ENCODE measurements around the gene COPS8. TPM values are rescaled to one million over a fixed set of nuclear protein-coding genes. Genes with fewer than 3 reads are reported as not detected.

The COPS8 gene
- total RNA-seq = 181 and 203 TPM in 2 replicates

DNA sequence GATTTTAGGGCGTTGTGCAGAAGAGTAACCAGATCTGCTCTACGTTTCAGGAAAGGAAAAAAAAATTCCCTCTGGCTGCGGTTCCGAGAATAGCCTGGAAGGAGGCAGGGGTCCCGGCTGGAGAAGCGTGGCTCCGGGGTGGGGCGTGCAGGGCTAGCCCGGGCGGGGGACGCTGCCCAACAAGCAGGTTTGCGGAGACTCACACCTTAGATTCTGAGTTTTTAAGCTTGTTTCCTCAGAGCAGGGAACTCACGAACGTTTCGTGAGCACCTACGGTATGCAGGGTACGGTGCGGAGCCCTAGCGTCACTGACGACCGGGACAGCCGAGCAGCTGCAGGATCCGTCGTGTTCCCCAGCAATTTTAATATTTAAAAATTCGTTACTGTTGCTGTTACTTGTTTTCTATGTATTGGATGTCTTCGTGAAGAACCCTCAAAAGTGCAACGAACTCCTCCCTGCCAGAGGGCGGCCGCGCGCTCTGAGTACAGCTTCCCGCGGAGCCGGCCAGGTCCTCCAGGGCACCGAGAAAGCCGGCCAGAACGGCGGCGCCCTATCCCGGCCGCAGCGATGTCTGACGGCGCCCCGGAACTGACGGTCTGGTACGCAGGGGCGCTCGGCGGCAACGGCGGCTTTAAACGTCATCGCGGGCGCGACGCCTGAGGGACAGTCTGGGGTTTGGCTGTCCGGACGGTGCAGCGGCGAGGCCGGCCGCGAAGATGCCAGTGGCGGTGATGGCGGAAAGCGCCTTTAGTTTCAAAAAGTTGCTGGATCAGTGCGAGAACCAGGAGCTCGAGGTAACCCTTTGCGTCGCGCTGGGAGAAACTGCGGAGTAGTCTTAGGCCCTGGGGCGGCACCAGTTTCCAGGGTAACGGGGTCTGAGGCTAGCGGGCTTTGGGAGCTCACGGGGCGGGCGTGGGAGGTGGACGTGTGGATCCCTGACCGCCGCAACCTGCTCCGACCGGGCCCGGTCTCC is at the start of gene COPS8:
COPS8 (plus strand) TSS at position 642 of the 974 bp plus-strand sequence; CDS start at position 718, 76 bp downstream.

